H1 (cell line): ENCODE measurements around the gene SLIT3. TPM values are rescaled to one million over a fixed set of nuclear protein-coding genes. Genes with fewer than 3 reads are reported as not detected.

ENCODE experiments used
- CTCF ChIA-PET: fragments of 300-600 bp; sonication (Branson Sonifier 250); formaldehyde crosslinking; loops from one replicate; lab custom pipeline; 2021; ENCODE audit not compliant: partially characterized antibody; lab: Charles Lee
- POLR2A ChIA-PET: fragments of 300-600 bp; sonication (Branson Sonifier 250); formaldehyde crosslinking; loops from one replicate; lab custom pipeline; 2021; ENCODE audit warnings: inconsistent platforms; ENCODE audit not compliant: partially characterized antibody; lab: Charles Lee
- DNase-seq, 2 experiments: peaks; one replicate each; pipeline versions ENCODE4 v3.0.0 to v3.0.0-alpha.2; 2010 to 2022; ENCODE audit warnings: low spot score in 2 of 2, low read depth in 1 of 2, mixed read lengths in 1 of 2
- FAIRE-seq: peaks from 2 replicates; lab custom pipeline; 2011; peaks lifted over from hg19 to GRCh38; lab: Jason Lieb, UNC
- H2AFZ ChIP-seq: 2 replicates; pipeline ENCODE4 v1.8.1; 2012; ENCODE audit warnings: low read length, inconsistent platforms
- H2AK5ac ChIP-seq: 2 replicates; pipeline ENCODE4 v1.6.1; 2013; ENCODE audit warnings: low read depth, low read length
- H2BK120ac ChIP-seq: replicated peaks from 2 replicates; pipeline ENCODE3; 2013; ENCODE audit warnings: low read depth, low read length, inconsistent platforms
- H2BK12ac ChIP-seq: 2 replicates; pipeline ENCODE4 v1.6.1; 2013; ENCODE audit warnings: low read depth, low read length
- H2BK15ac ChIP-seq: 2 replicates; pipeline ENCODE4 v1.6.1; 2013; ENCODE audit warnings: low read length
- H2BK20ac ChIP-seq: 2 replicates; pipeline ENCODE4 v1.6.1; 2013; ENCODE audit warnings: low read length
- H2BK5ac ChIP-seq: 2 replicates; pipeline ENCODE4 v1.6.1; 2013; ENCODE audit warnings: low read depth, low read length
- H3K14ac ChIP-seq: 2 replicates; pipeline ENCODE4 v1.6.1; 2013; ENCODE audit warnings: inconsistent platforms; ENCODE audit not compliant: insufficient read length
- H3K18ac ChIP-seq: 2 replicates; pipeline ENCODE4 v1.6.1; 2013; ENCODE audit warnings: low read length; ENCODE audit errors: extremely low read depth
- H3K23ac ChIP-seq: 2 replicates; pipeline ENCODE4 v1.6.1; 2013; ENCODE audit warnings: inconsistent platforms; ENCODE audit not compliant: insufficient read length
- H3K23me2 ChIP-seq: 2 replicates; pipeline ENCODE4 v1.6.1; 2013; ENCODE audit warnings: low read depth, low read length
- H3K27ac ChIP-seq: 2 replicates; pipeline ENCODE4 v1.6.1; 2011; ENCODE audit warnings: low read depth, low read length, inconsistent platforms
- H3K27me3 ChIP-seq, 4 experiments: replicated peaks in 1 of 4; 1 replicate in 1 of 4; 2 replicates in 3 of 4; pipeline versions ENCODE4 v1.6.1 to v1.8.1; 2011 to 2013; ENCODE audit warnings: low read length in 3 of 4, mild to moderate bottlenecking in 3 of 4, inconsistent platforms in 2 of 4, mixed read lengths in 2 of 4, moderate library complexity in 1 of 4; ENCODE audit not compliant: control insufficient read depth in 3 of 4, insufficient read depth in 3 of 4; ENCODE audit errors: extremely low read depth in 1 of 4
- H3K36me3 ChIP-seq, 4 experiments: 2 replicates each; pipeline versions ENCODE4 v1.6.1 to v1.8.1; 2011 to 2013; ENCODE audit warnings: mild to moderate bottlenecking in 4 of 4, low read length in 3 of 4, moderate library complexity in 2 of 4, control low read depth in 1 of 4, inconsistent platforms in 1 of 4; ENCODE audit not compliant: insufficient read depth in 4 of 4, control insufficient read depth in 2 of 4
- H3K4ac ChIP-seq: replicated peaks from 2 replicates; pipeline ENCODE3; 2013; ENCODE audit warnings: low read length, low read depth, mixed read lengths, inconsistent platforms; ENCODE audit not compliant: insufficient read length
- H3K4me1 ChIP-seq, 4 experiments: replicated peaks in 1 of 4; 1 replicate in 1 of 4; 2 replicates in 3 of 4; pipeline versions ENCODE4 v1.6.1 to v1.8.1; 2011 to 2013; ENCODE audit warnings: low read length in 3 of 4, inconsistent platforms in 2 of 4, mixed read lengths in 1 of 4; ENCODE audit not compliant: insufficient read depth in 4 of 4, control insufficient read depth in 3 of 4
- H3K4me2 ChIP-seq, 2 experiments: 2 replicates each; pipeline versions ENCODE4 v1.6.1 to v1.8.1; 2011 to 2013; ENCODE audit warnings: low read depth in 2 of 2, low read length in 2 of 2, control low read depth in 1 of 2, inconsistent platforms in 1 of 2, mild to moderate bottlenecking in 1 of 2; ENCODE audit not compliant: insufficient read depth in 1 of 2
- H3K4me3 ChIP-seq, 4 experiments: fragments of 200-600, 300-600 bp in 1 of 4; sonication (generic), shearing (Covaris generic), sonication (Bioruptor Twin) in 1 of 4; 2 replicates each; pipeline versions ENCODE4 v1.5.1 to v1.8.1; 2011 to 2016; ENCODE audit warnings: low read length in 4 of 4, low read depth in 3 of 4, control low read depth in 2 of 4, inconsistent platforms in 2 of 4, mild to moderate bottlenecking in 2 of 4, mixed read lengths in 1 of 4, moderate library complexity in 1 of 4; ENCODE audit not compliant: insufficient read depth in 2 of 4; ENCODE audit errors: extremely low read depth in 1 of 4
- H3K56ac ChIP-seq: replicated peaks from 2 replicates; pipeline ENCODE3; 2013; ENCODE audit warnings: low read depth, mild to moderate bottlenecking, mixed read lengths, low read length, inconsistent platforms; ENCODE audit not compliant: insufficient read length
- H3K79me1 ChIP-seq: 2 replicates; pipeline ENCODE4 v1.6.1; 2013; ENCODE audit warnings: low read depth, low read length, control low read depth
- H3K79me2 ChIP-seq, 2 experiments: 2 replicates each; pipeline versions ENCODE4 v1.6.1 to v1.8.1; 2012 to 2013; ENCODE audit warnings: low read length in 2 of 2, mild to moderate bottlenecking in 2 of 2, inconsistent platforms in 1 of 2; ENCODE audit not compliant: insufficient read depth in 2 of 2, control insufficient read depth in 1 of 2
- H3K9ac ChIP-seq, 4 experiments: replicated peaks in 1 of 4; 1 replicate in 1 of 4; 2 replicates in 3 of 4; pipeline versions ENCODE4 v1.6.1 to v1.8.1; 2011 to 2013; ENCODE audit warnings: low read depth in 3 of 4, low read length in 3 of 4, control low read depth in 2 of 4, mild to moderate bottlenecking in 2 of 4, moderate library complexity in 2 of 4, inconsistent platforms in 1 of 4; ENCODE audit errors: extremely low read depth in 1 of 4
- H3K9me3 ChIP-seq, 2 experiments: 2 replicates each; pipeline versions ENCODE4 v1.6.1 to v1.8.1; 2012 to 2013; ENCODE audit warnings: mild to moderate bottlenecking in 2 of 2, moderate library complexity in 2 of 2, control low read depth in 1 of 2, inconsistent platforms in 1 of 2, low read depth in 1 of 2, low read length in 1 of 2, mixed read lengths in 1 of 2; ENCODE audit not compliant: insufficient read depth in 2 of 2
- H4K20me1 ChIP-seq, 2 experiments: replicated peaks in 1 of 2; 2 replicates each; pipeline versions ENCODE3 to v1.8.1; 2011 to 2013; ENCODE audit warnings: inconsistent platforms in 2 of 2, low read length in 2 of 2, mild to moderate bottlenecking in 1 of 2; ENCODE audit not compliant: insufficient read depth in 2 of 2, control insufficient read depth in 1 of 2
- H4K5ac ChIP-seq: 2 replicates; pipeline ENCODE4 v1.6.1; 2013; ENCODE audit warnings: low read length, low read depth, mixed read lengths, inconsistent platforms; ENCODE audit not compliant: insufficient read length
- H4K8ac ChIP-seq: 2 replicates; pipeline ENCODE4 v1.8.0; 2013; ENCODE audit warnings: mild to moderate bottlenecking, moderate library complexity, low read length, inconsistent platforms; ENCODE audit not compliant: insufficient read depth; ENCODE audit errors: extremely low read depth
- H4K91ac ChIP-seq: replicated peaks from 2 replicates; pipeline ENCODE3; 2013; ENCODE audit warnings: low read length, mixed read lengths, inconsistent platforms; ENCODE audit not compliant: insufficient read length
- BACH1 ChIP-seq: IDR thresholded peaks from 2 replicates; pipeline ENCODE4 v1.6.1; 2012; ENCODE audit warnings: low read length, improper control_type of control experiment
- CREB1 ChIP-seq: IDR thresholded peaks from 2 replicates; pipeline ENCODE4 v1.6.1; 2012; ENCODE audit warnings: inconsistent platforms
- JUN ChIP-seq: IDR thresholded peaks from 2 replicates; pipeline ENCODE4 v1.6.1; 2011; ENCODE audit warnings: low read depth, mild to moderate bottlenecking, improper control_type of control experiment, low read length
- NANOG ChIP-seq: IDR thresholded peaks from 2 replicates; pipeline ENCODE4 v1.6.1; 2011; ENCODE audit warnings: low read length, low read depth, mild to moderate bottlenecking, inconsistent platforms; ENCODE audit not compliant: insufficient read depth, poor library complexity, severe bottlenecking
- NRF1 ChIP-seq: IDR thresholded peaks from 2 replicates; pipeline ENCODE4 v1.6.1; 2011; ENCODE audit warnings: mild to moderate bottlenecking, low read depth, low read length, improper control_type of control experiment
- POLR2A ChIP-seq, 2 experiments: IDR thresholded peaks; 1 replicate in 1 of 2; 2 replicates in 1 of 2; pipeline ENCODE4 v1.6.1; 2011; ENCODE audit warnings: low read depth in 2 of 2, low read length in 2 of 2, mild to moderate bottlenecking in 2 of 2; ENCODE audit errors: control extremely low read depth in 1 of 2
- POU5F1 ChIP-seq: IDR thresholded peaks from 2 replicates; pipeline ENCODE4 v1.6.1; 2011; ENCODE audit warnings: low read depth, mild to moderate bottlenecking, low read length, moderate library complexity
- RNF2 ChIP-seq: fragments of 200-900, 300-1000 bp; sonication (generic); IDR thresholded peaks from 2 replicates; pipeline ENCODE4 v1.7.1; 2016; ENCODE audit warnings: borderline replicate concordance, low read depth, mild to moderate bottlenecking, antibody characterized with exemption, low read length; ENCODE audit not compliant: poor library complexity, severe bottlenecking; ENCODE audit errors: missing control alignments
- SAP30 ChIP-seq: fragments of 300-600 bp; sonication (generic); IDR thresholded peaks from 2 replicates; pipeline ENCODE4 v1.7.1; 2012; ENCODE audit warnings: low read length, moderate library complexity, mild to moderate bottlenecking, inconsistent platforms; ENCODE audit not compliant: insufficient read depth, insufficient replicate concordance
- SRF ChIP-seq: IDR thresholded peaks from 2 replicates; pipeline ENCODE4 v1.6.1; 2011; ENCODE audit warnings: mild to moderate bottlenecking, low read depth, low read length, moderate library complexity
- SUZ12 ChIP-seq: fragments of 200-600 bp; sonication (generic); IDR thresholded peaks from 2 replicates; pipeline ENCODE4 v1.6.1; 2012; ENCODE audit warnings: mild to moderate bottlenecking, inconsistent platforms, low read length, moderate library complexity, mixed read lengths
- WGBS, 2 experiments: shearing (Covaris generic) in 1 of 2; methylation state at CpG; one replicate each; pipeline versions ENCODE4 v1.1.6 to v1.1.7; 2013 to 2015; ENCODE audit warnings: low lambda C conversion rate in 2 of 2, mixed read lengths in 2 of 2, inconsistent platforms in 1 of 2, low coverage in 1 of 2, missing lambda C conversion rate in 1 of 2; ENCODE audit not compliant: insufficient replicate concordance in 2 of 2, insufficient coverage in 1 of 2, insufficient read length in 1 of 2; ENCODE audit errors: extremely low coverage in 1 of 2, missing lambda C conversion rate in 1 of 2; 5-methylcytosine and 5-hydroxymethylcytosine counted together
- polyA plus RNA-seq, 7 experiments: library from polyadenylated mRNA; depleted of rRNA in 3 of 7; stranded (reverse) in 5 of 7; unstranded in 2 of 7; fragments of >200 nt in 5 of 7; fragments of 200-250 nt in 2 of 7; gene quantifications; 1 replicate in 5 of 7; 2 replicates in 1 of 7; 4 replicates in 1 of 7; pipeline versions ENCODE4 v1.2.1 to v1.2.3, GENCODE V29; 2011 to 2013; ENCODE audit warnings: missing spikeins in 2 of 7, mixed read lengths in 2 of 7
- total RNA-seq: library from RNA; stranded (reverse); fragmentation: NEBNext Ultra II Directional; extraction: Animal tissue kit (Norgen Biotek cat#: 25700); gene quantifications from 2 replicates; pipeline ENCODE4 v1.2.1, GENCODE V29; 2021

SLIT3 gene
- total and polyA plus RNA-seq, 2 of the 8 experiments (the other 6 are each of a cell fraction or from before 2014, with no cell fraction given): 1.1 to 1.2 TPM

GRCh38 chr5:168710706-168711105 is 590.2 kb downstream of the SLIT3 start:
- no peak overlapping the region for H2BK120ac ChIP-seq
- H3K36me3 ChIP-seq: no peaks in the 10 kb centered on the region
- H3K4ac ChIP-seq: no peak overlapping the region
- no peak overlapping the region for H2BK5ac ChIP-seq
- H2BK20ac ChIP-seq: no peak overlapping the region
- no peak overlapping the region for H2BK15ac ChIP-seq
- FAIRE-seq: no peak
- H3K23ac ChIP-seq: no peak overlapping the region
- no peak overlapping the region for H3K4me2 ChIP-seq
- H3K79me2 ChIP-seq: no peaks in the 10 kb centered on the region
- H3K79me1 ChIP-seq: no peaks in the 10 kb centered on the region
- no peaks in the 10 kb centered on the region for H3K9me3 ChIP-seq
- TF ChIP-seq BACH1 (no peak), CREB1 (no peak), SUZ12 (no peak), POU5F1 (no peak), SRF (no peak), NANOG (no peak), SAP30 (no peak), POLR2A (IDR thresholded peaks at IDR 0.05; ENCODE audit: control extremely low read depth in 1 of 2, low read depth in 2 of 2, low read length in 2 of 2) (no peak), NRF1 (no peak), RNF2 (no peak), JUN (no peak)
- POLR2A ChIA-PET: no interaction called here
- H4K91ac ChIP-seq: no peak overlapping the region
- H3K23me2 ChIP-seq: no peaks in the 10 kb centered on the region
- H4K8ac ChIP-seq: no peak overlapping the region
- no peak overlapping the region for H2AFZ ChIP-seq
- no peak overlapping the region for H4K5ac ChIP-seq
- no peak overlapping the region for H3K56ac ChIP-seq
- H3K18ac ChIP-seq: no peak overlapping the region
- H3K4me1 ChIP-seq: no peaks in the 10 kb centered on the region; a peak in 1 of 7 replicates
- H3K14ac ChIP-seq: no peak overlapping the region
- H3K4me3 ChIP-seq: no peak overlapping the region
- no peak for DNase-seq
- no peak overlapping the region for H2AK5ac ChIP-seq
- no peak overlapping the region for H3K27ac ChIP-seq
- CTCF ChIA-PET: interaction anchor here (0.6 to 1.0 kb wide), 2 partner anchors 15 to 1215 kb away, joined by 3 to 6 read pairs; no protein-coding TSS in a partner anchor
- no peaks in the 10 kb centered on the region; a peak in 1 of 7 replicates for H3K27me3 ChIP-seq
- no peak overlapping the region for H2BK12ac ChIP-seq
- H3K9ac ChIP-seq: no peak overlapping the region
- H4K20me1 ChIP-seq: no peaks in the 10 kb centered on the region
- WGBS, 2 experiments: 87% methylated on average over 8 of the region's 9 CpGs; no CpG with 5 or more reads in 1 of the 2 experiments
